Uterus (tissue), 4 donors: ENCODE measurements around the gene ACIN1. TPM values are rescaled to one million over a fixed set of nuclear protein-coding genes. Genes with fewer than 3 reads are reported as not detected.

Source experiments
- DNase-seq, 2 donors: peaks; one replicate each; pipeline ENCODE4 v3.0.0-alpha.2; 2019 to 2020
- H3K27ac ChIP-seq, 2 donors: fragments of 200-600 bp; sonication (generic); 1 replicate in 1 of 2; 2 replicates in 1 of 2; pipeline ENCODE4 v1.5.1; 2016 to 2018
- H3K27me3 ChIP-seq, 2 donors: fragments of 200-600 bp; sonication (generic); one replicate each; pipeline ENCODE4 v1.5.1; 2018 to 2019; ENCODE audit warnings: control low read depth in 1 of 2
- H3K36me3 ChIP-seq, 2 donors: fragments of 200-600 bp; sonication (generic); one replicate each; pipeline ENCODE4 v1.5.1; 2019; ENCODE audit warnings: control low read depth in 1 of 2
- H3K4me1 ChIP-seq, 2 donors: fragments of 200-600 bp; sonication (generic); one replicate each; pipeline ENCODE4 v1.5.1; 2018 to 2019; ENCODE audit warnings: control low read depth in 1 of 2
- H3K4me3 ChIP-seq, 2 donors: fragments of 200-600 bp; sonication (generic); 1 replicate in 1 of 2; 2 replicates in 1 of 2; pipeline ENCODE4 v1.5.1; 2018 to 2019; ENCODE audit warnings: mild to moderate bottlenecking in 1 of 2
- H3K9me3 ChIP-seq, 2 donors: fragments of 200-600 bp; sonication (generic); one replicate each; pipeline ENCODE4 v1.5.1; 2019; ENCODE audit warnings: control low read depth in 1 of 2
- CTCF ChIP-seq, 4 experiments: fragments of 200-600 bp in 2 of 4; fragments of 450-650 bp in 2 of 4; sonication (generic) in 2 of 4; IDR thresholded peaks; one replicate each; pipeline ENCODE4 v1.5.1; 2016 to 2019; ENCODE audit warnings: antibody characterized with exemption in 4 of 4, mild to moderate bottlenecking in 2 of 4, moderate library complexity in 1 of 4
- POLR2A ChIP-seq, 2 donors: fragments of 450-650 bp; IDR thresholded peaks; one replicate each; pipeline ENCODE4 v1.6.1; 2016; ENCODE audit warnings: antibody characterized with exemption in 2 of 2, mild to moderate bottlenecking in 1 of 2, moderate library complexity in 1 of 2
- intact Hi-C: fragments of 100-400 bp; cut with DNase I; formaldehyde crosslinking; loops from one replicate; pipeline ENCODE4 v1.15.1; 2023; ENCODE audit warnings: low total_unique reads
- total RNA-seq, 4 donors: library from RNA; depleted of rRNA in 3 of 4; stranded (reverse); fragments of >200 nt in 3 of 4; gene quantifications; one replicate each; pipeline versions ENCODE4 v1.1.0 to v1.2.4, GENCODE V29; 2014 to 2023
- donor health status: DM: yes; HTN: yes; CAD: no.

The ACIN1 gene
- total RNA-seq, 4 donors from 2014 or later, result 52.3 to 194 (median 77.1) TPM

- Histone ChIP-seq H3K27ac (no peak overlapping the region), H3K36me3 (no peaks in the 10 kb centered on the region), H3K4me3 (no peak overlapping the region), H3K4me1 (peaks cover 0 to 7% of the 10 kb centered on the region in 2 donors), H3K9me3 (no peaks in the 10 kb centered on the region), H3K27me3 (no peaks in the 10 kb centered on the region)
- TF ChIP-seq POLR2A (IDR thresholded peaks at IDR 0.05) (no peak), CTCF (IDR thresholded peaks at IDR 0.05) (no peak)
- DNase-seq, result no peak
- intact Hi-C loops, result no loop called here
These were observed 61.6 kb downstream of the ACIN1 start for GRCh38 chr14:23033251-23033727.

- H3K27me3 ChIP-seq, result no peaks in the 10 kb centered on the region
- no peak overlapping the region for H3K27ac ChIP-seq
- H3K9me3 ChIP-seq, result no peaks in the 10 kb centered on the region
- DNase-seq, result no peak
- no peak overlapping the region for H3K4me3 ChIP-seq
- peaks cover 0 to 7% of the 10 kb centered on the region in 2 donors for H3K4me1 ChIP-seq
- intact Hi-C loops, result no loop called here
- no peak for TF ChIP-seq POLR2A (IDR thresholded peaks at IDR 0.05)
- TF ChIP-seq CTCF (IDR thresholded peaks at IDR 0.05), result no peak
- no peaks in the 10 kb centered on the region for H3K36me3 ChIP-seq
These were observed 64.0 kb downstream of the ACIN1 start for GRCh38 chr14:23030936-23031335.

- TF ChIP-seq POLR2A (IDR thresholded peaks at IDR 0.05), result no peak
- TF ChIP-seq CTCF (IDR thresholded peaks at IDR 0.05), result no peak
- no peak overlapping the region for H3K4me3 ChIP-seq
- intact Hi-C loops, result no loop called here
- peaks cover 0 to 5% of the 10 kb centered on the region in 2 donors for H3K4me1 ChIP-seq
- no peaks in the 10 kb centered on the region for H3K9me3 ChIP-seq
- H3K27ac ChIP-seq, result no peak overlapping the region
- no peaks in the 10 kb centered on the region for H3K36me3 ChIP-seq
- H3K27me3 ChIP-seq, result no peaks in the 10 kb centered on the region
- DNase-seq, result no peak
These were observed 66.1 kb downstream of the ACIN1 start for GRCh38 chr14:23028799-23029198.

- Histone ChIP-seq H3K4me3 (no peak overlapping the region), H3K27me3 (no peaks in the 10 kb centered on the region), H3K36me3 (no peaks in the 10 kb centered on the region), H3K9me3 (no peaks in the 10 kb centered on the region), H3K4me1 (no peaks in the 10 kb centered on the region), H3K27ac (no peak overlapping the region)
- intact Hi-C loops, result no loop called here
- TF ChIP-seq POLR2A (IDR thresholded peaks at IDR 0.05) (no peak), CTCF (IDR thresholded peaks at IDR 0.05) (no peak)
- DNase-seq, result no peak
These were observed 69.7 kb downstream of the ACIN1 start for GRCh38 chr14:23025151-23025814.

GRCh38 chr14:23024612-23025075 is 70.3 kb downstream of the ACIN1 start:
- H3K36me3 ChIP-seq, result no peaks in the 10 kb centered on the region
- no peak for DNase-seq
- H3K27me3 ChIP-seq, result no peaks in the 10 kb centered on the region
- intact Hi-C loops, result no loop called here
- H3K9me3 ChIP-seq, result no peaks in the 10 kb centered on the region
- H3K4me3 ChIP-seq, result no peak overlapping the region
- no peak overlapping the region for H3K27ac ChIP-seq
- TF ChIP-seq POLR2A (IDR thresholded peaks at IDR 0.05) (no peak), CTCF (IDR thresholded peaks at IDR 0.05) (no peak)
- H3K4me1 ChIP-seq, result no peaks in the 10 kb centered on the region
